COR-L47 (cell line): ENCODE measurements around the gene FAM168A.
A peak's percentile ranks its signal among the peaks of the same experiment; 100 is the strongest.

Experiments used
- DNase-seq: peaks from one replicate; lab custom pipeline; 2025; lab: John Stamatoyannopoulos, UW

The FAM168A gene

GRCh38 chr11:73387594-73388264 lies 210.2 kb downstream of the FAM168A start:
- no peak for DNase-seq

GRCh38 chr11:73386546-73386945 lies 211.4 kb downstream of the FAM168A start:
- no peak for DNase-seq

- no peak for DNase-seq
Observed at GRCh38 chr11:73386016-73386415, 211.9 kb downstream of the FAM168A start.

GRCh38 chr11:73384872-73385689 lies 212.8 kb downstream of the FAM168A start:
- no peak for DNase-seq

GRCh38 chr11:73384531-73384871 lies 213.4 kb downstream of the FAM168A start:
- DNase-seq: no peak

- no peak for DNase-seq
Observed at GRCh38 chr11:73384125-73384441, 213.8 kb downstream of the FAM168A start.

GRCh38 chr11:73383249-73384124 lies 214.4 kb downstream of the FAM168A start:
- DNase-seq: peak; percentile 76

GRCh38 chr11:73382747-73383146 lies 215.2 kb downstream of the FAM168A start:
- no peak for DNase-seq

GRCh38 chr11:73382183-73382582 lies 215.7 kb downstream of the FAM168A start:
- DNase-seq: no peak

- no peak for DNase-seq
Observed at GRCh38 chr11:73381589-73381988, 216.3 kb downstream of the FAM168A start.

- no peak for DNase-seq
Observed at GRCh38 chr11:73380897-73381410, 217.0 kb downstream of the FAM168A start.

- DNase-seq: no peak
Observed at GRCh38 chr11:73380331-73380730, 217.6 kb downstream of the FAM168A start.

- no peak for DNase-seq
Observed at GRCh38 chr11:73379189-73379880, 218.6 kb downstream of the FAM168A start.

- no peak for DNase-seq
Observed at GRCh38 chr11:73376803-73377629, 220.9 kb downstream of the FAM168A start.

- peak; percentile 80 for DNase-seq
Observed at GRCh38 chr11:73376160-73376802, 221.6 kb downstream of the FAM168A start, which contains the start of gene RELT. TSS of gene RELT (plus strand) at chr11:73376399. CDS start at chr11:73389137, 12,738 bp downstream.

- DNase-seq: no peak
Observed at GRCh38 chr11:73375830-73376159, 222.1 kb downstream of the FAM168A start.

GRCh38 chr11:73374151-73374550 lies 223.8 kb downstream of the FAM168A start:
- no peak for DNase-seq

- DNase-seq: no peak
Observed at GRCh38 chr11:73372375-73372993, 225.4 kb downstream of the FAM168A start.

- DNase-seq: no peak
Observed at GRCh38 chr11:73367482-73368024, 230.4 kb downstream of the FAM168A start.

GRCh38 chr11:73366953-73367352 lies 231.0 kb downstream of the FAM168A start:
- no peak for DNase-seq
